Measurements from ENCODE around the gene TRAF2.

The TRAF2 gene

DNA sequence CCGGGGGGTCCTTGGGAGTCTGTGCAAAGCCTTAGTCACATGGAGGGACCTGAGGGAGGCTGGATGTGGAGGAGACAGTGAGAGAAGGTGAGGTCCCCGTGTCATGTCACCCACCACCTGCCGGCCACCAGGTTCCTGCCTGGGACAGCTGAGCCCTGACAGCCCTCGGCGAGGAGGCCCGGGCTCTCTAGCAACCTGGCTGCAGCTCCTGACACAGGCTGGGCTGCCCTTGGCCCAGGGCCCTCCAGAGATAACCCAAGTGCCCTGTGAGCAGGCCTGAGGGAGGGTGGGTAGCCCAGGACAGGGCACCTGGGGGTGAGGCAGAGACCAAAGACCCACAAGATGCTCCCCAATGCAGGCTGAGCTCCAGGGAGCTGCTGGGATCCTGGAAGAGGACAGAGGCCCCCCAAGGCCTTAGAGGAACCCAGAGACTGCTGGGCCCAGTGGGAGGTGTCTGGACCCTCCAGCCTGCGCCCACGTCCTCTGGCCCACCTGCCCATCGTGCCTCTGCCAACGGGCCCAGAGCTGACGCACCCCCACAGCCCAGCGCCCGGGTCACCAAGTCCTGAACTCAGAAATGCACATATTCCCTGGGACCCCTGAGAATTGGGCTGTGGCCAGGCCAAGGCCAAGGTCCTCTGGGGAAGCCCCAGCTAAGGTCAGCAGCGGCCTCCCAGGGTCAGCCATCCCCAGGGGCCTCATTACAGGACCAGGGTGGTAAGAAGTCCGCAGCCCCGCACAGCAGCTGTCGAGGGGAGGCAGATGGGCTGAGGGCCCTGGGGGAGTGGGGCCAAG lies 82.2 kb downstream of the TRAF2 start:
- H3K27ac ChIP-seq (ENCODE audit: low read length) = no peak overlapping the region
- H3F3A ChIP-seq (ENCODE audit: insufficient read depth, low read length) = no peaks in the 10 kb centered on the region
- TF ChIP-seq EZH2 (optimal IDR thresholded peaks at IDR 0.05; ENCODE audit: low read depth, low read length) (no peak), EZH2phosphoT487 (IDR thresholded peaks at IDR 0.05; ENCODE audit: low read length) (no peak)
- TF ChIP-seq, protein P1, sequence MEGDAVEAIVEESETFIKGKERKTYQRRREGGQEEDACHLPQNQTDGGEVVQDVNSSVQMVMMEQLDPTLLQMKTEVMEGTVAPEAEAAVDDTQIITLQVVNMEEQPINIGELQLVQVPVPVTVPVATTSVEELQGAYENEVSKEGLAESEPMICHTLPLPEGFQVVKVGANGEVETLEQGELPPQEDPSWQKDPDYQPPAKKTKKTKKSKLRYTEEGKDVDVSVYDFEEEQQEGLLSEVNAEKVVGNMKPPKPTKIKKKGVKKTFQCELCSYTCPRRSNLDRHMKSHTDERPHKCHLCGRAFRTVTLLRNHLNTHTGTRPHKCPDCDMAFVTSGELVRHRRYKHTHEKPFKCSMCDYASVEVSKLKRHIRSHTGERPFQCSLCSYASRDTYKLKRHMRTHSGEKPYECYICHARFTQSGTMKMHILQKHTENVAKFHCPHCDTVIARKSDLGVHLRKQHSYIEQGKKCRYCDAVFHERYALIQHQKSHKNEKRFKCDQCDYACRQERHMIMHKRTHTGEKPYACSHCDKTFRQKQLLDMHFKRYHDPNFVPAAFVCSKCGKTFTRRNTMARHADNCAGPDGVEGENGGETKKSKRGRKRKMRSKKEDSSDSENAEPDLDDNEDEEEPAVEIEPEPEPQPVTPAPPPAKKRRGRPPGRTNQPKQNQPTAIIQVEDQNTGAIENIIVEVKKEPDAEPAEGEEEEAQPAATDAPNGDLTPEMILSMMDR (IDR thresholded peaks at IDR 0.05; ENCODE audit: low read length) = no peak
- H3K27me3 ChIP-seq (replicated peaks; ENCODE audit: insufficient read depth, low read length) = peaks cover 72% of the 10 kb centered on the region
- no peaks in the 10 kb centered on the region for H3K9me2 ChIP-seq (replicated peaks; ENCODE audit: insufficient read depth, low read length)
- no peak for DNase-seq
- H3K4me2 ChIP-seq (ENCODE audit: low read depth, low read length) = no peak overlapping the region
- no peaks in the 10 kb centered on the region for H3K9me3 ChIP-seq (replicated peaks; ENCODE audit: insufficient read depth, low read length)
- H3K79me2 ChIP-seq (ENCODE audit: low read length) = no peaks in the 10 kb centered on the region
- no peaks in the 10 kb centered on the region for H4K20me1 ChIP-seq (ENCODE audit: insufficient read depth, low read length)
- no peak overlapping the region for H3K9ac ChIP-seq (ENCODE audit: low read length)
- no peaks in the 10 kb centered on the region for H3K4me1 ChIP-seq (ENCODE audit: low read length)
- no peak overlapping the region for H3K4me3 ChIP-seq (ENCODE audit: low read length)
- H2AFZ ChIP-seq (ENCODE audit: low read length) = no peak overlapping the region
- H3K36me3 ChIP-seq (replicated peaks; ENCODE audit: insufficient read depth, low read length) = no peaks in the 10 kb centered on the region

- TF ChIP-seq EZH2 (optimal IDR thresholded peaks at IDR 0.05; ENCODE audit: low read depth, low read length) = no peak
- TF ChIP-seq EZH2phosphoT487 (IDR thresholded peaks at IDR 0.05; ENCODE audit: low read length) = no peak
- TF ChIP-seq, protein P1 (IDR thresholded peaks at IDR 0.05; ENCODE audit: low read length) = no peak
- Histone ChIP-seq H3K4me1 (ENCODE audit: low read length) (no peaks in the 10 kb centered on the region), H3K27ac (ENCODE audit: low read length) (no peak overlapping the region), H3K9me2 (replicated peaks; ENCODE audit: insufficient read depth, low read length) (no peaks in the 10 kb centered on the region), H3K4me3 (ENCODE audit: low read length) (no peak overlapping the region), H2AFZ (ENCODE audit: low read length) (no peak overlapping the region), H3K36me3 (replicated peaks; ENCODE audit: insufficient read depth, low read length) (no peaks in the 10 kb centered on the region), H3K9ac (ENCODE audit: low read length) (no peak overlapping the region), H3F3A (ENCODE audit: insufficient read depth, low read length) (no peaks in the 10 kb centered on the region), H3K4me2 (ENCODE audit: low read depth, low read length) (no peak overlapping the region), H4K20me1 (ENCODE audit: insufficient read depth, low read length) (no peaks in the 10 kb centered on the region), H3K79me2 (ENCODE audit: low read length) (no peaks in the 10 kb centered on the region), H3K27me3 (replicated peaks; ENCODE audit: insufficient read depth, low read length) (peaks cover 76% of the 10 kb centered on the region), H3K9me3 (replicated peaks; ENCODE audit: insufficient read depth, low read length) (no peaks in the 10 kb centered on the region)
- no peak for DNase-seq
Measured at GRCh38 chr9:136969150-136969549, 82.8 kb downstream of the TRAF2 start.

- Histone ChIP-seq H3K36me3 (replicated peaks; ENCODE audit: insufficient read depth, low read length) (no peaks in the 10 kb centered on the region), H3K27ac (ENCODE audit: low read length) (no peak overlapping the region), H2AFZ (ENCODE audit: low read length) (no peak overlapping the region), H4K20me1 (ENCODE audit: insufficient read depth, low read length) (no peaks in the 10 kb centered on the region), H3K4me1 (ENCODE audit: low read length) (no peaks in the 10 kb centered on the region), H3F3A (ENCODE audit: insufficient read depth, low read length) (no peaks in the 10 kb centered on the region), H3K27me3 (replicated peaks; ENCODE audit: insufficient read depth, low read length) (peaks cover 76% of the 10 kb centered on the region), H3K4me3 (ENCODE audit: low read length) (no peak overlapping the region), H3K9me2 (replicated peaks; ENCODE audit: insufficient read depth, low read length) (no peaks in the 10 kb centered on the region), H3K79me2 (ENCODE audit: low read length) (no peaks in the 10 kb centered on the region), H3K9me3 (replicated peaks; ENCODE audit: insufficient read depth, low read length) (no peaks in the 10 kb centered on the region), H3K9ac (ENCODE audit: low read length) (no peak overlapping the region), H3K4me2 (ENCODE audit: low read depth, low read length) (no peak overlapping the region)
- TF ChIP-seq EZH2phosphoT487 (IDR thresholded peaks at IDR 0.05; ENCODE audit: low read length) (no peak), EZH2 (optimal IDR thresholded peaks at IDR 0.05; ENCODE audit: low read depth, low read length) (no peak)
- TF ChIP-seq, protein P1 (IDR thresholded peaks at IDR 0.05; ENCODE audit: low read length) = no peak
- DNase-seq = no peak
Measured at GRCh38 chr9:136969774-136970173, 83.5 kb downstream of the TRAF2 start.

Data from MM.1S (cell line).